Gastroesophageal sphincter (tissue), 4 donors: ENCODE data around the gene PERP. TPM values are rescaled to one million over a fixed set of nuclear protein-coding genes. Genes with fewer than 3 reads are reported as not detected.

ENCODE experiments used
- ATAC-seq: fragments of 150-250 bp; one replicate; pipeline ENCODE4 v1.9.1; 2016; ENCODE audit warnings: mild to moderate bottlenecking, moderate library complexity
- H3K27ac ChIP-seq, 4 donors: fragments of 200-600 bp; sonication (generic) in 3 of 4; 1 replicate in 3 of 4; 2 replicates in 1 of 4; pipeline ENCODE4 v1.5.1; 2016 to 2019
- H3K27me3 ChIP-seq: fragments of 200-600 bp; sonication (generic); one replicate; pipeline ENCODE4 v1.5.1; 2019
- H3K36me3 ChIP-seq, 2 donors: fragments of 200-600 bp; sonication (generic); one replicate each; pipeline ENCODE4 v1.5.1; 2019; ENCODE audit warnings: control low read depth in 1 of 2
- H3K4me1 ChIP-seq, 3 donors: fragments of 200-600 bp; sonication (generic); 1 replicate in 2 of 3; 2 replicates in 1 of 3; pipeline ENCODE4 v1.5.1; 2016 to 2019; ENCODE audit warnings: control low read depth in 2 of 3
- H3K4me3 ChIP-seq, 2 donors: fragments of 200-600 bp; sonication (generic); one replicate each; pipeline ENCODE4 v1.5.1; 2019; ENCODE audit warnings: mild to moderate bottlenecking in 1 of 2, moderate library complexity in 1 of 2
- H3K9me3 ChIP-seq, 3 donors: fragments of 200-600 bp; sonication (generic); one replicate each; pipeline ENCODE4 v1.5.1; 2017 to 2019; ENCODE audit warnings: control low read depth in 2 of 3
- CTCF ChIP-seq, 4 experiments: fragments of 200-600 bp in 2 of 4; fragments of 450-650 bp in 2 of 4; sonication (generic) in 1 of 4; IDR thresholded peaks; one replicate each; pipeline ENCODE4 v1.5.1; 2017 to 2019; ENCODE audit warnings: antibody characterized with exemption in 4 of 4, mild to moderate bottlenecking in 2 of 4, moderate library complexity in 2 of 4
- EP300 ChIP-seq: sonication (generic); formaldehyde crosslinking; IDR thresholded peaks from one replicate; pipeline ENCODE4 v1.6.1; 2017; ENCODE audit warnings: antibody characterized with exemption, mild to moderate bottlenecking
- POLR2A ChIP-seq, 2 donors: fragments of 450-650 bp; IDR thresholded peaks; one replicate each; pipeline ENCODE4 v1.6.1; 2017; ENCODE audit warnings: antibody characterized with exemption in 2 of 2, mild to moderate bottlenecking in 2 of 2, moderate library complexity in 1 of 2
- POLR2AphosphoS5 ChIP-seq: sonication (generic); formaldehyde crosslinking; IDR thresholded peaks from one replicate; pipeline ENCODE4 v1.6.1; 2017; ENCODE audit warnings: antibody characterized with exemption
- WGBS, 2 donors: methylation state at CpG; one replicate each; pipeline ENCODE4 v1.1.5; 2018; ENCODE audit warnings: low coverage in 1 of 2; 5-methylcytosine and 5-hydroxymethylcytosine counted together
- total RNA-seq, 4 donors: library from RNA; depleted of rRNA; stranded (reverse); fragments of >200 nt; gene quantifications; one replicate each; pipeline ENCODE4 v1.1.0, GENCODE V29; 2016

PERP gene
- total RNA-seq, 4 donors from 2014 or later: 20.7 to 155 (median 60.6) TPM

- no peaks in the 10 kb centered on the region for H3K36me3 ChIP-seq
- H3K4me1 ChIP-seq: peaks cover 0 to 48% (median 7%) of the 10 kb centered on the region in 3 donors
- H3K27me3 ChIP-seq: no peaks in the 10 kb centered on the region
- WGBS, 2 donors: 60 to 89% methylated on average over 1 to 5 of the region's 5 CpGs
- no peak for TF ChIP-seq EP300
- TF ChIP-seq CTCF (IDR thresholded peaks at IDR 0.05): no peak
- no peak for TF ChIP-seq POLR2A (IDR thresholded peaks at IDR 0.05)
- no peak for TF ChIP-seq POLR2AphosphoS5
- ATAC-seq: no peak
- H3K4me3 ChIP-seq: peak overlapping the region in 1 of 2 donors; percentile 80
- no peaks in the 10 kb centered on the region for H3K9me3 ChIP-seq
- peak overlapping the region in 3 of 4 donors; percentile 87 to 89 (median 89) for H3K27ac ChIP-seq
Observed at GRCh38 chr6:138105446-138105845, 1.8 kb downstream of the PERP start.

GRCh38 chr6:138104618-138105213, 2.5 kb downstream of the PERP start:
- H3K36me3 ChIP-seq: no peaks in the 10 kb centered on the region
- H3K27me3 ChIP-seq: no peaks in the 10 kb centered on the region
- H3K9me3 ChIP-seq: no peaks in the 10 kb centered on the region
- ATAC-seq: no peak
- H3K27ac ChIP-seq: peak overlapping the region in 1 of 4 donors; percentile 89
- WGBS, 2 donors: 68 to 75% methylated on average over 10 of the region's 10 CpGs
- H3K4me3 ChIP-seq: no peak overlapping the region
- H3K4me1 ChIP-seq: peaks cover 3 to 55% (median 7%) of the 10 kb centered on the region in 3 donors
- no peak for TF ChIP-seq CTCF (IDR thresholded peaks at IDR 0.05)
- TF ChIP-seq POLR2A (IDR thresholded peaks at IDR 0.05): no peak
- TF ChIP-seq EP300: no peak
- no peak for TF ChIP-seq POLR2AphosphoS5

- peak overlapping the region in 1 of 4 donors; percentile 2 for H3K27ac ChIP-seq
- peaks cover 3 to 53% (median 7%) of the 10 kb centered on the region in 3 donors for H3K4me1 ChIP-seq
- H3K4me3 ChIP-seq: no peak overlapping the region
- TF ChIP-seq CTCF (IDR thresholded peaks at IDR 0.05) (no peak), POLR2AphosphoS5 (no peak), EP300 (no peak), POLR2A (IDR thresholded peaks at IDR 0.05) (no peak)
- 78 to 85% methylated on average over 5 of the region's 5 CpGs for WGBS, 2 donors
- no peak for ATAC-seq
- no peaks in the 10 kb centered on the region for H3K9me3 ChIP-seq
- H3K36me3 ChIP-seq: no peaks in the 10 kb centered on the region
- H3K27me3 ChIP-seq: no peaks in the 10 kb centered on the region
Observed at GRCh38 chr6:138103871-138104270, 3.3 kb downstream of the PERP start.

- no peaks in the 10 kb centered on the region for H3K36me3 ChIP-seq
- peak overlapping the region in 2 of 4 donors; percentile 52 to 54 for H3K27ac ChIP-seq
- no peak for ATAC-seq
- no peak overlapping the region for H3K4me3 ChIP-seq
- H3K4me1 ChIP-seq: peaks cover 0 to 40% (median 3%) of the 10 kb centered on the region in 3 donors
- no peaks in the 10 kb centered on the region for H3K27me3 ChIP-seq
- 20 to 64% methylated on average over 1 to 10 of the region's 10 CpGs for WGBS, 2 donors
- no peaks in the 10 kb centered on the region for H3K9me3 ChIP-seq
- TF ChIP-seq EP300 (no peak), CTCF (IDR thresholded peaks at IDR 0.05) (no peak), POLR2A (IDR thresholded peaks at IDR 0.05) (no peak), POLR2AphosphoS5 (no peak)
Observed at GRCh38 chr6:138101946-138102731, 5.1 kb downstream of the PERP start.
